GM18511 (cell line): ENCODE data around the gene LGALS3BP.
"Not testable (repeated sequence)": the region's sequence is repeated elsewhere in the genome, so short reads cannot be mapped to it uniquely, and the experiment has no call there.

Experiments
- ATAC-seq: cut with Tn5 transposase; IDR thresholded peaks from one replicate; pipeline ENCODE4 v1.9.1; 2021; ENCODE audit warnings: mild to moderate bottlenecking, moderate library complexity; ENCODE audit not compliant: unreplicated experiment

LGALS3BP gene

GRCh38 chr17:78966910-78967600 lies 12.7 kb downstream of the LGALS3BP start:
- no peak for ATAC-seq

- ATAC-seq: no peak
Measured at GRCh38 chr17:78966123-78966813, 13.5 kb downstream of the LGALS3BP start.

DNA sequence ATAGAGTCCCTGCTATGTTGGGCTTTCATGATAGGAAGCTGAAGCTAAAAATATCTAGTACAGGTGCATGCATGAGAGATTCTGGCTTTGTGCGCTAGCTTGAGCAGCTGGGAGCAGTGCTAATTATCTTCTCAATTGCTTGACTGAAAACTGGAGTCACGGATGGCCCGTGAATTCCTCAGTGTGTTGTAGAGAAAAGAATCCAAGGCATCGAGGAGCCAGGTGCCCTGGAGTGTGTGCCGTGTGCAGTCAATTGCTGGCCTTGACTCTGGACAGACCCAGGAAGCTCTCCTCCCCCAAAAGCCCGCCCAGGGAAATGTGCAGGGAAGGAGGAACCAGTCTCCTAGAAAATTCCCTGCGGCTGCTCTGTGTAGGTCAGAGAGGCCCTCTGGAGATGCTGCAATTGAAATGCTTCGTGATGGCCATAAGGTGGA lies 14.2 kb downstream of the LGALS3BP start:
- no peak for ATAC-seq

DNA sequence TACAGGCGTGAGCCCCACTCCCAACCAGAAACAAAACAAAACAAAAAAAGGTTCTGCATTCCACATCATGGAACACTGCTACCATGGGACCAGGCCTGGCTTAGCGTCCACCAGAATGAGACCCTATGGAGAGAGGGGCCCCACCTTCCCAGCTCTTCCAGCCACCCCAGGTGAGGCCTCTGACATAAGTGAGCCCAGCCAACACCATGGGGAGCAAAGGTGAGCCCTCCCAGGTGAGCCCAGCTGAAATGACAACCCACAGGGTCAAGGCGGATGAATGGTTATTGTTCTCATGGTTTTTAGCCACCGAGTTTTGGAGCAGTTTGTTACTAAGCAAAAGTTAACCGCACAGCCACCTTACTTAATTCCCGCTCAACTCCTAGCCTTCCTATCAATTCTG lies 16.3 kb downstream of the LGALS3BP start:
- no peak for ATAC-seq

DNA sequence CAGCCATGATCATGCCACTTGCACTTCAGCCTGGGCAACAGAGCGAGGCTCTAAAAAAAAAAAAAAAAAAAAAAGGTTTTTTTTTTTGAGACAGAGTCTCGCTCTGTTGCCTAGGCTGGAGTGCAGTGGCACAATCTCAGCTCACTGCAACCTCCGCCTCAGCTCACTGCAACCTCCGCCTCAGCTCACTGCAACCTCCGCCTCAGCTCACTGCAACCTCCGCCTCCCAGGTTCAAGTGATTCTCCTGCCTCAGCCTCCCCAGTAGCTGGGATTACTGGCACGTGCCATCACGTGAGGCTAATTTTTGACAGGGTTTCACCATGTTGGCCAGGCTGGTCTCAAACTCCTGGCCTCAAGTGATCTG lies 16.8 kb downstream of the LGALS3BP start:
- not testable (repeated sequence) for ATAC-seq

- ATAC-seq: no peak
Measured at GRCh38 chr17:78962345-78962983, 17.3 kb downstream of the LGALS3BP start.

- no peak for ATAC-seq
Measured at GRCh38 chr17:78961571-78961970, 18.2 kb downstream of the LGALS3BP start.

GRCh38 chr17:78960928-78961327 lies 18.8 kb downstream of the LGALS3BP start:
- no peak for ATAC-seq

- ATAC-seq: no peak
Measured at GRCh38 chr17:78959803-78960202, 19.9 kb downstream of the LGALS3BP start.

GRCh38 chr17:78958641-78959127 lies 21.0 kb downstream of the LGALS3BP start:
- no peak for ATAC-seq

DNA sequence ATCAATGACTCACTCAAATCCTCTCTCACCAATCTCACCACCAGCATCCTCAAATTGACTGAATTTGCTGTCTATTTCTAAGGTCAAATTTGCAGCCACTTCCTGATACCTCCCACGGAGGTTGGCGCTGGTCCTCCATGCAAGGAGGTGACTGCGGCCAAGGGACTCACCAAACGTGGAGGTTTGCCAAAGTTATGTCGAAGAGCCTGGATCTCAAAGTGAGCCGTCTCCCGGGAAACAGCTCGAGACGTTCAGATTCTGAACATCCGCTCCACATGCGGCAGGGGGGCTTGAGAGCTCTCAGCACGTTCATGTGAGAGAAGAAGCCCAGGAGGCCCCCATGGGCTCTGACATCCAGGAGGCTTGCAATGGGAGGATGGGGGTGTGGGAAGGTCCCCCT lies 22.6 kb downstream of the LGALS3BP start:
- ATAC-seq: no peak

- no peak for ATAC-seq
Measured at GRCh38 chr17:78956254-78956653, 23.5 kb downstream of the LGALS3BP start.

DNA sequence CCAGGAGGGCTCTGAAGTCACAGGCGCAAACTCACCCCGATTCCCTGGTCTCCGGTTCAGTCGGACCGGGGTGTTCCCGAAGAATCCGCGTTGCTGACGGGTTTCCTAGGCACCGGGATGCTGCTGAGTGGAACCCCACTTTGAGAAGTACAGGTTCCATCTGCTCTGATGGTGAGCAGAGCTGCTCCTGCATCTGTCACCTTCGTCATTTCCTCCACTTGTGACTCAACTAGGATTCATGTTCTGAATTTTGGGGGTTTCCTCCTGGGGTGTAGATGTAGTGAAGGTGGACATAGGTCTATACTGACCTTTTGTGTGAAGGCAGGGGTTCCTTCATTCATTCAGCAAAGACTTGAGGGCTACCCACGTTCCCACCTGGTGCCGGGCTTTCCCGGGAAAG lies 25.0 kb downstream of the LGALS3BP start:
- no peak for ATAC-seq

- no peak for ATAC-seq
Measured at GRCh38 chr17:78953356-78954350, 26.1 kb downstream of the LGALS3BP start.

- ATAC-seq: no peak
Measured at GRCh38 chr17:78952706-78953105, 27.0 kb downstream of the LGALS3BP start.

DNA sequence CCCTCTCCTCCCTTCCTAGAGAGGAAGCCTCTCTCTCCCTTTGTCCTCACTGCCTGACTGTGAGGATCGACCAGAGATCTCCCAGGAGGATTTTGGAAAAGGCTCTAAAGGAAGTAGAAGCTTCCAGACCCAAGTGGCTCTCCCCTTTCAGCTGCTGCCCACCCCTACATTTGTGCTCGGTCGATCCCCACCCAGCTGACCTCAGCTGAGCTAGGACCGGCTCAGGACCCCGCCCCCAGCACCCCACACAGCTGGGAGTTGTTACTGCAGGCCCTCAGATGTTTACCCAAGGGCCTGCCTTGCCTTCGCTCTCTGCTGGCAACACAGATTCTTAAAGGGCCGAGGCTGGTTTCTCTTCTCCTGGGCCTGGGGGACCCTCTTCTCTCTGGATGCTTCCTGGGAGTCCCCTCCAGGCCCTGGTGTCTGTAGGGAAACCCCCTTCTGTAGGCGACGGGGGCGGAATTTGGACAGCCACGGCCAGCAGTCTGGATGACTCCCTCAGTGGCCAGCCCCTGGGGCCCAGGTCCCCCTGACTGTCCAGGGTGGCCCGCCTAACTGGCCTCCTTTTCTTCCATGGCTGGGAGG lies 27.7 kb downstream of the LGALS3BP start:
- no peak for ATAC-seq

DNA sequence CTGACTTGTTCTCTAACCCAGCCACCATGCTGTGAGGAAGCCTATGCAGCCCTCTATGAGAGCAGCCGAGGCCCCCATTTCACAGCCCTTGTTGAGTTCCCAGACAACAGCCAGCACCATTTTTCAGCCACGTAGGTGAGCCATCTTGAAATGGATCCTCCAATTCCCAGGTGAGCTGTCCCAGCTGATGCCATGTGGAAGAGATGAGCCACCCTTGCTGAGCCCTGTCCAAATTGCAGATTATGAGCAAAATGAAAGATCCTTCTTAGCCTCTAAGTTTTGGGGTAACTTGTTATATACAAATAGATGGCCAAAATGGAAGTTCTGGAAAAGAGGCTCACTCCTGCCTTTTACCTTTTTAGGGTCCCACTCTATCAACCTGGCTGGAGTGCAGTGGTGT lies 28.9 kb downstream of the LGALS3BP start:
- no peak for ATAC-seq

- ATAC-seq: no peak
Measured at GRCh38 chr17:78947235-78948149, 32.2 kb downstream of the LGALS3BP start.

GRCh38 chr17:78946631-78947030 lies 33.1 kb downstream of the LGALS3BP start:
- ATAC-seq: no peak
